ENCODE data around the gene SSNA1. TPM values are rescaled to one million over a fixed set of nuclear protein-coding genes. Genes with fewer than 3 reads are reported as not detected.

SSNA1 gene
- total and polyA plus RNA-seq, 9 of the 15 experiments (the other 6 are each of a cell fraction or from before 2014, with no cell fraction given), result 1.9 to 130 (median 57.1) TPM

- Histone ChIP-seq H3K9me1 (ENCODE audit: control insufficient read depth, insufficient read depth, low read length) (no peaks in the 10 kb centered on the region), H3K4me2 (ENCODE audit: insufficient read depth, low read length) (no peak overlapping the region), H3K27me3 (ENCODE audit: control insufficient read depth in 2 of 2, insufficient read depth in 2 of 2, low read length in 2 of 2) (no peaks in the 10 kb centered on the region), H3K9me3 (replicated peaks; ENCODE audit: control insufficient read depth, insufficient read depth, low read depth, low read length) (no peaks in the 10 kb centered on the region), H3K79me2 (ENCODE audit: control insufficient read depth, insufficient read depth, low read length) (no peaks in the 10 kb centered on the region), H3K4me3 (no peak overlapping the region), H3K4me1 (replicated peaks in 1 of 2; ENCODE audit: control insufficient read depth in 2 of 2, insufficient read depth in 2 of 2, low read length in 2 of 2) (peaks cover 3 to 81% of the 10 kb centered on the region in 2 experiments; a peak in 3 of 5 replicates), H4K20me1 (replicated peaks; ENCODE audit: control insufficient read depth, insufficient read depth, low read length) (0 out of 2 replicates have a peak, but pooled peaks cover 5% of the 10 kb centered on the region), H3K27ac (ENCODE audit: extremely low read depth, low read depth, low read length) (no peak overlapping the region), H3K36me3 (ENCODE audit: control insufficient read depth, insufficient read depth, low read length) (peaks cover 32% of the 10 kb centered on the region; the same call in 1 of the 3 replicates), H2AFZ (ENCODE audit: low read depth, low read length) (no peak overlapping the region), H3K9ac (ENCODE audit: insufficient read depth in 1 of 2, low read depth in 2 of 2, low read length in 2 of 2) (no peak overlapping the region)
- POLR2A ChIA-PET, result interaction anchor here (0.6 to 1.9 kb wide), 13 partner anchors 10 to 132 kb away, joined by 3 to 13 read pairs (median 4); partner anchors contain the start of genes ANAPC2, MAN1B1, SSNA1 and TPRN
- BruUV-seq (replicated peaks), result no TSS peak
- DNase-seq (ENCODE audit: extremely low read depth in 1 of 4, low spot score in 3 of 4), result peak; percentile 49 to 73 (median 62)
- CTCF ChIA-PET (ENCODE audit: low intra/inter-chr PET ratio), result no interaction called here
- 37% methylated on average over 17 of the region's 17 CpGs for WGBS (ENCODE audit: insufficient coverage, low coverage, missing lambda C conversion rate)
- intact Hi-C loops (cut with micrococcal nuclease) (no loop called here), in situ Hi-C loops (cut with MboI) (no loop called here)
- ATAC-seq, result peak; percentile 88
- peak; percentile 88 for FAIRE-seq
- TF ChIP-seq BRF1 (IDR thresholded peaks at IDR 0.05; ENCODE audit: borderline replicate concordance, extremely low read depth, insufficient read length) (no peak), BRCA1 (IDR thresholded peaks at IDR 0.05) (no peak), BRCA1 (CRISPR knock-in tag; IDR thresholded peaks at IDR 0.05) (no peak), NFE2L1 (tag; IDR thresholded peaks at IDR 0.05; ENCODE audit: borderline replicate concordance, low read depth) (no peak), CTCFL (IDR thresholded peaks at IDR 0.05; ENCODE audit: borderline replicate concordance, insufficient read depth, low read depth, low read length, poor library complexity, severe bottlenecking) (no peak), ZNF384 (IDR thresholded peaks at IDR 0.05; ENCODE audit: low read depth, low read length) (no peak), TCF3 (CRISPR knock-in tag; IDR thresholded peaks at IDR 0.05) (no peak), ESRRA (IDR thresholded peaks at IDR 0.05; ENCODE audit: borderline replicate concordance, low read depth) (no peak), CTBP1 (IDR thresholded peaks at IDR 0.05; ENCODE audit: borderline replicate concordance) (peak; percentile 68), SMAD1 (IDR thresholded peaks at IDR 0.05; ENCODE audit: low read depth, low read length, partially characterized antibody) (no peak), TBP (optimal IDR thresholded peaks at IDR 0.05; ENCODE audit: low read depth, low read length) (no peak), CREB1 (IDR thresholded peaks at IDR 0.05) (no peak), CREB1 (CRISPR knock-in tag; IDR thresholded peaks at IDR 0.05) (peak; percentile 44; the same call in 1 of the 2 replicates), ZNF347 (CRISPR knock-in tag; IDR thresholded peaks at IDR 0.05; ENCODE audit: low read depth) (no peak), ZFP30 (CRISPR knock-in tag; IDR thresholded peaks at IDR 0.05; ENCODE audit: borderline replicate concordance) (no peak), TFAP4 (CRISPR knock-in tag; IDR thresholded peaks at IDR 0.05; ENCODE audit: borderline replicate concordance) (peak; percentile 58; the same call in 1 of the 2 replicates)
Observed at GRCh38 chr9:137176302-137177182, 11.9 kb upstream of the SSNA1 start.
